Caco-2 (cell line): ENCODE results near the gene SETD3. TPM values are rescaled to one million over a fixed set of nuclear protein-coding genes. Genes with fewer than 3 reads are reported as not detected.

Source experiments
- Bru-seq: library from RNA; stranded (reverse); fragments of 400-500 nt; gene quantifications from one replicate; lab custom pipeline; 2021; lab: Mats Ljungman, UMichigan
- BruChase-seq, 2 experiments: library from RNA; stranded (reverse); fragments of 400-500 nt; gene quantifications; one replicate each; lab custom pipeline; 2021; lab: Mats Ljungman, UMichigan
- BruUV-seq: library from RNA; stranded (reverse); fragments of 400-500 nt; replicated peaks from 2 replicates; lab custom pipeline; 2021; lab: Mats Ljungman, UMichigan
- CTCF ChIA-PET: fragments of 300-600 bp; sonication (Branson Sonifier 250); formaldehyde crosslinking; loops from one replicate; lab custom pipeline; 2022; ENCODE audit warnings: antibody characterized with exemption; lab: Charles Lee
- POLR2A ChIA-PET: fragments of 300-600 bp; sonication (Branson Sonifier 250); formaldehyde crosslinking; loops from one replicate; lab custom pipeline; 2022; ENCODE audit warnings: antibody characterized with exemption; lab: Charles Lee
- DNase-seq, 2 experiments: peaks; one replicate each; pipeline versions ENCODE4 v3.0.0 to v3.0.0-alpha.2; 2020 to 2022
- H3K27me3 ChIP-seq: replicated peaks from 2 replicates; pipeline ENCODE4 v1.6.0; 2011; ENCODE audit warnings: low read length; ENCODE audit not compliant: control insufficient read depth, insufficient read depth
- H3K36me3 ChIP-seq: 2 replicates; pipeline ENCODE4 v1.5.1; 2011; ENCODE audit warnings: low read length; ENCODE audit not compliant: control insufficient read depth, insufficient read depth
- H3K4me1 ChIP-seq: fragments of 250-450 bp; sonication (Bioruptor Pico); 2 replicates; pipeline ENCODE4 v1.5.1; 2020; ENCODE audit warnings: mild to moderate bottlenecking
- H3K4me3 ChIP-seq: 2 replicates; pipeline ENCODE4 v1.5.1; 2011; ENCODE audit warnings: low read depth, mild to moderate bottlenecking, control low read depth, low read length
- H3K9me3 ChIP-seq: fragments of 250-450 bp; sonication (Bioruptor Pico); 2 replicates; pipeline ENCODE4 v1.5.1; 2020; ENCODE audit warnings: mild to moderate bottlenecking, moderate library complexity
- H3K27ac Mint-ChIP-seq: one replicate; pipeline ENCODE4 v1.8.0; 2022; ENCODE audit warnings: mixed read lengths; ENCODE audit not compliant: unreplicated experiment
- H3K27me3 Mint-ChIP-seq: one replicate; pipeline ENCODE4 v1.8.0; 2022; ENCODE audit warnings: mixed read lengths; ENCODE audit not compliant: insufficient read depth, unreplicated experiment
- H3K36me3 Mint-ChIP-seq: one replicate; pipeline ENCODE4 v1.8.0; 2022; ENCODE audit warnings: mild to moderate bottlenecking, mixed read lengths; ENCODE audit not compliant: insufficient read depth, unreplicated experiment
- H3K4me1 Mint-ChIP-seq: one replicate; pipeline ENCODE4 v1.8.0; 2022; ENCODE audit warnings: low read depth, mixed read lengths; ENCODE audit not compliant: unreplicated experiment
- H3K4me3 Mint-ChIP-seq: one replicate; pipeline ENCODE4 v1.8.0; 2022; ENCODE audit warnings: mild to moderate bottlenecking, moderate library complexity, mixed read lengths; ENCODE audit not compliant: unreplicated experiment
- H3K9me3 Mint-ChIP-seq: one replicate; pipeline ENCODE4 v1.8.0; 2022; ENCODE audit warnings: mixed read lengths; ENCODE audit not compliant: unreplicated experiment
- intact Hi-C: fragments of 100-400 bp; cut with micrococcal nuclease; formaldehyde crosslinking; loops from one replicate; pipeline ENCODE4 v1.10.0; 2022; ENCODE audit not compliant: unreplicated experiment
- long read RNA-seq: library from polyadenylated mRNA; stranded (forward); transcript quantifications from one replicate; pipeline ENCODE4 v2.0.0, GENCODE V29; 2022
- total RNA-seq: library from RNA; stranded (reverse); gene quantifications from 2 replicates; pipeline ENCODE4 v1.2.3, GENCODE V29; 2022
- TF ChIP-seq, protein P1 (sequence below), 2 experiments: fragments of 200-600 bp in 1 of 2; IDR thresholded peaks; 1 replicate in 1 of 2; 2 replicates in 1 of 2; pipeline versions ENCODE4 v1.5.1 to v1.8.0; 2011 to 2022; ENCODE audit warnings: antibody characterized with exemption in 1 of 2, control low read depth in 1 of 2, inconsistent platforms in 1 of 2, low read depth in 1 of 2, low read length in 1 of 2, mild to moderate bottlenecking in 1 of 2, moderate library complexity in 1 of 2; ENCODE audit not compliant: insufficient read depth in 1 of 2, severe bottlenecking in 1 of 2, unreplicated experiment in 1 of 2

The SETD3 gene
- total RNA-seq (74.3 and 76.2 TPM in 2 replicates), Bru-seq, nascent RNA (percentile 87 among the genes with signal in this experiment), BruChase-seq, experiment 1, labeled RNA remaining after a 2-hour chase (percentile 89 among the genes with signal in this experiment), BruChase-seq, experiment 2, labeled RNA remaining after a 6-hour chase (percentile 87 among the genes with signal in this experiment)
- long read RNA-seq, transcript SETD3-202 (13 exons, 2,878 nt), result major isoform, 79 of 119 reads
- long read RNA-seq, partial matches to known transcripts, result 12 of 119 reads
- long read RNA-seq, other reads (novel, unspliced or antisense), result 25 of 119 reads

GRCh38 chr14:99479906-99480869, at the start of gene SETD3:
TSS of gene SETD3 (minus strand) at chr14:99480859. CDS start at chr14:99465805, 15,054 bp downstream.
- peaks cover 22% of the 10 kb centered on the region for H3K36me3 Mint-ChIP-seq
- Histone ChIP-seq H3K4me3 (peak within 1 kb of the TSS; percentile 92), H3K9me3 (no peaks in the 10 kb centered on the region), H3K4me1 (peaks cover 21% of the 10 kb centered on the region), H3K27me3 (no peaks in the 10 kb centered on the region), H3K36me3 (no peaks in the 10 kb centered on the region)
- TF ChIP-seq, protein P1, sequence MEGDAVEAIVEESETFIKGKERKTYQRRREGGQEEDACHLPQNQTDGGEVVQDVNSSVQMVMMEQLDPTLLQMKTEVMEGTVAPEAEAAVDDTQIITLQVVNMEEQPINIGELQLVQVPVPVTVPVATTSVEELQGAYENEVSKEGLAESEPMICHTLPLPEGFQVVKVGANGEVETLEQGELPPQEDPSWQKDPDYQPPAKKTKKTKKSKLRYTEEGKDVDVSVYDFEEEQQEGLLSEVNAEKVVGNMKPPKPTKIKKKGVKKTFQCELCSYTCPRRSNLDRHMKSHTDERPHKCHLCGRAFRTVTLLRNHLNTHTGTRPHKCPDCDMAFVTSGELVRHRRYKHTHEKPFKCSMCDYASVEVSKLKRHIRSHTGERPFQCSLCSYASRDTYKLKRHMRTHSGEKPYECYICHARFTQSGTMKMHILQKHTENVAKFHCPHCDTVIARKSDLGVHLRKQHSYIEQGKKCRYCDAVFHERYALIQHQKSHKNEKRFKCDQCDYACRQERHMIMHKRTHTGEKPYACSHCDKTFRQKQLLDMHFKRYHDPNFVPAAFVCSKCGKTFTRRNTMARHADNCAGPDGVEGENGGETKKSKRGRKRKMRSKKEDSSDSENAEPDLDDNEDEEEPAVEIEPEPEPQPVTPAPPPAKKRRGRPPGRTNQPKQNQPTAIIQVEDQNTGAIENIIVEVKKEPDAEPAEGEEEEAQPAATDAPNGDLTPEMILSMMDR (IDR thresholded peaks at IDR 0.05; ENCODE audit: insufficient read depth in 1 of 2, low read depth in 1 of 2, low read length in 1 of 2, severe bottlenecking in 1 of 2, unreplicated experiment in 1 of 2), result no peak
- ChIA-PET CTCF (interaction anchor here (0.6 to 1.3 kb wide), 3 partner anchors 19 to 142 kb away, joined by 3 to 6 read pairs (median 3); no protein-coding TSS in a partner anchor), POLR2A (interaction anchor here (0.5 to 1.2 kb wide), 21 partner anchors 8 to 1220 kb away, joined by 3 to 18 read pairs (median 5); partner anchors contain the start of genes CCDC85C and CYP46A1)
- peak within 1 kb of the TSS; percentile 100 for H3K27ac Mint-ChIP-seq
- peaks cover 37% of the 10 kb centered on the region for H3K4me1 Mint-ChIP-seq
- no TSS peak for BruUV-seq
- intact Hi-C loops, result loop anchor here (1.0 to 2.0 kb wide), 2 partner anchors 20 to 57 kb away; no protein-coding TSS in a partner anchor
- no peaks in the 10 kb centered on the region for H3K27me3 Mint-ChIP-seq
- H3K4me3 Mint-ChIP-seq, result peak within 1 kb of the TSS; percentile 95
- no peaks in the 10 kb centered on the region for H3K9me3 Mint-ChIP-seq
- DNase-seq, result peak; percentile 43 to 45

DNA sequence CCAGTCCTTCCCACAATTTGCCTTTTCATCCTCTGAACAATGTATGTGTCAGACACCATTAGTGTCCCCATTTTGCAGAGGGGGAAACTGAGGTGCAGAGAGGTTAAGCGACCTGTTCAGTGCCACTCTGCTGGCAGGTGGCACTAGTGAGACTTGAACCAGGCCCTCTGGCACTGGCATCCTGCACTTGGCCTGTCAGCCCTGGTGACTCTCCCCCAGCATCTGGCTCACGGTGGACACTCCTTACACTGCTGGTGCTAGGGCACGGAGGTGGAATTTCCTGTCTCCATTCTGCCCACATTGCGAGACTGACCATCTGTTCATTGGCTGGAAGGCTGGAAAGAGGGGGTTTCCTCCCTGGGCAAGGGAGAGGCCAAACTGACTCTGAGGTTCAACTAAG, 49.2 kb upstream of the SETD3 start:
- Mint-ChIP-seq H3K4me3 (no peak overlapping the region), H3K27ac (no peak overlapping the region), H3K9me3 (no peaks in the 10 kb centered on the region), H3K27me3 (no peaks in the 10 kb centered on the region), H3K36me3 (peaks cover 26% of the 10 kb centered on the region), H3K4me1 (peaks cover 6% of the 10 kb centered on the region)
- BruUV-seq, result no TSS peak
- Histone ChIP-seq H3K36me3 (no peaks in the 10 kb centered on the region), H3K4me3 (no peak overlapping the region), H3K27me3 (no peaks in the 10 kb centered on the region), H3K9me3 (no peaks in the 10 kb centered on the region), H3K4me1 (peaks cover 7% of the 10 kb centered on the region)
- intact Hi-C loops, result no loop called here
- ChIA-PET CTCF (no interaction called here), POLR2A (no interaction called here)
- DNase-seq, result no peak
- TF ChIP-seq, protein P1 (IDR thresholded peaks at IDR 0.05; ENCODE audit: insufficient read depth in 1 of 2, low read depth in 1 of 2, low read length in 1 of 2, severe bottlenecking in 1 of 2, unreplicated experiment in 1 of 2), result no peak
